ENCODE results near the gene SNX14.

Gene SNX14

DNA sequence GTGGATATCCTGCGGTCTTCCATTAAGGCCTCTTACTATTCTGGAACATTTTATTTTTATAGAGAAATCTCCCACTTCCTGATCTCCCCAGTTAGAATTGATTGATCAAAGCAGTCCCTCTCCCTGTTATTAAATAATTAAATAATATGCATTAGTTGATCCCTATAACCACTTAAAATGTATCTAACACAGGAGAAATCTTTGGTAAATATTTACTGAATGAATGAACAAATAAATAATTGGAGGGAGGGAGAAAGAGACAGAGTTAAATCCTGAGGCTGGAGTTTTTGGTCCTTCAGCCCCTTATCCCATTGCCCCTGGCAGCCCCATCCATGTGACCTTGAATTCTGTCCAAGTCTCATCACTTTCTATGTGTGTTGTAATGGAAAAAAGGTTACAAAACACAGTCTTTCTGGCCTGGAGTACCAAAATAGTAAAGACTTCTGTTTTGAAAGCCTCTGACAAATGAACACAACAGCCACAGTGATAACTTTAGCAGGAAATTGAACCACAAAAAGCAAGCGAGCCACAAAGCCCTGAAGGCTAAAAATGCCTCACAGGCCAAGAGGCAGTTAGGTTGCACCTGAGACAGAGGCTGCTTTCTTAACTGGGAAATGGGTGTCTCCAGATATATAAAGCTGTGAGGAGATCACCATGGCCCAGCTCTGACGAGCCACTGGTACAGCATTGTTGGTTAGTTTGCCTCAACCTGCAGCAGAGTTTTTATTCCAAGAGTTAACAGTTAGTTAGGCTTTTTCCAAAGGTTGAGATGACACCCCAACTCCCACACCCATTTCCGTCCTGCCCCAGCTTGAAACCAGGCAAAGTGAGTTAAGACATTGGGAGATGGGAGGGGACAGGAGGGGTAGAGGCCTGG lies 132.5 kb downstream of the SNX14 start:
- DNase-seq = peak; percentile 40 to 52

DNA sequence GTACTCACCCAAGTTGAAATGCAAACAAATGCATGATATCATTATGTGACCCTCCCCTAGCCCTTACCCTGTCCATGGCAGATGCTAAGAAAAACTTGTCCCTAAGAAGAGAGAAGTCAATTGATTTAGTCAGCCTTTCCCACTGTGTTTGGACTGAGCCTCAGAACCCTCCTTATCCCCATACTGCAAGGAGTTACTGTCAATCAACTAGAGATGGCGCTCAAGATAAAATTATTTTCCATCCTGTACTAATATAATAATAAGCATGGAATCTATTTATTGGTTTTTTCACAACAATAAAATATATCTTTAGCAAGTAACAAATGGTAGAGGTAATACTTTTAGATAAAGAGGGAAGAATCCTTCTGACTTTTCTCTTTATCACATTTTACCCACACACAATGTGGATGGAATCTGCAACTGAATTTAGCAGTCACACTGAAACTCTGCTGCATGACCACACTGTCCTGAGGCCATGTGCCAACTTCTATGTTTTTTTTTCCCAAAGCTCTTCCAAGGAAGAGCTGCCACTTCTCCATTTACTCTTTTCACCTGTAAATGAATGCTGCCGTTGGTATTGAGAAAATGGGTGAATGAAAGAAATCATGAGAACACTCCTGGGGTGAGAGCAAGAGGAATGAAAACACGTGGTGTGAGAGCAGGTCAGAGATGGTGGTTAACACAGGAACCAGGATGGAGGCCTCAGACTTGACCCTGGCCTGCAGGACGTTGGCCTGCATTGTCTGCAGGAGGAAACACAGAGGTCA lies 133.3 kb downstream of the SNX14 start:
- DNase-seq = no peak

DNA sequence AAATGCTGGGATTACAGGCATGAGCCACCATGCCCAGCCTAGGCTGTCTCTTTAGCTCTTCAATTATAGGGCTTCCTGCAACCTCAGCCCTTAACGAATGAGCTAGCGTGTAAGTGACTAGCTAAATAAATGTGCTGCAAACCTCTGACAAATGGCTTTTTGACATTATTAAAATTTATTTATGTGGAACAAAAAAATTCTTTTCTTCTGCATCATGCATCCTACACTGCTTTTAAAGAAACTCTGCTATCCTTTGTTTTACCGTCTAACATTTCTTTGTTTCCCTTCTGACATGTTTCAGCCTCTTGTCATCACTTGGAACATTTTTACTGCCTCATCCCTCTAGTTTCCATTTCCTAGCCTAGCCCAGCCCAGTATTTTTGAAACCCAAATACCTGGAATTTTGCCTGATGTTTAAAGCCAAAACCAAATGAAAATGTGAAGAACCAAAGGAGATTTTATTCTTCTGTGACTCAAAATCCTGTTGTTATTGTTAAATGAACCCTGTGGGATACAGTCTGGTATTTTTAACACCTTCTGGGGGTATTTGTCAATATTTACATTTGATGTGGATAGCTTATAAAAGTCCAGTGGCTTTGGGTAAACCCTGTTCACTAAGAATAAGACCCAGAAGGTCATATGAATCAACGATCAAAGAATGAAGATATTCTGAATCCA lies 134.3 kb downstream of the SNX14 start:
- DNase-seq = no peak

DNA sequence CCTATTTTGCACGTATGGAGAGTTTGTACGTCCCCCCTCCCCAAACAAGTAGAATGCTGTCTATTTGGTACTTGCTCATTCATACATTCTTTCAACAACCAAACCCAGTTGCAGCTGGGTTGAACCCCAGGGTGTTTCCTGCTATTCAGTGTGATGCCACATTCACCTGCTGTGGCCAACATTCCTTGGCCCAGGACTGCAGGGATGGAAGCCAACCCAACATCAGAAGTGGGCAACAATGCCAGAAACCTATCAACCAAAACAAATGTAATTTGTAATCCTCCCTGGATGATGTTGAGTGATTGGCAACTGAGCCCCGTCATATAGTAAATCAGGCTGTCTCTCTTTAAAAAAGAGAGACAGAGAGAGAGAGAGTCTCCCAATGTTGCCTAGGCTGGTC lies 134.9 kb downstream of the SNX14 start:
- no peak for DNase-seq

DNA sequence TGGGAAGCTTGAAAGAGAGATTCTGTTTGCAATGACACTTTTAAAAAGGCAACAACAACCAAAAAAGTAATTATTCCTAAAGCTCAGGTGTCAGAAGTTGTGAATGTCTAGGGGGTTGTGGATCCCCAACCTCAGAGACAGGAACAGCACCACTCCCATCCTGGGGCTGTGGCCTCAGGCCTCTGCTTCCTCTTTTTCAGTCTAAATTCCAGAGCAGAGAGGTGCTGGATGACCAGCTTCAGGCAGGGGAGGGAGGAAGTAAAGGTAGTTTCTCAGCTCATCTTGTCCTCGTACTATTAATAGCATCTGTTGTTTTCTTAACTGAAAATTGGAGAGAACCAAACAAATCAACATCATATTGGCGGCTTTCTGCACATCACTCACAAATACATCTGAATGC lies 135.5 kb downstream of the SNX14 start:
- DNase-seq = no peak

DNA sequence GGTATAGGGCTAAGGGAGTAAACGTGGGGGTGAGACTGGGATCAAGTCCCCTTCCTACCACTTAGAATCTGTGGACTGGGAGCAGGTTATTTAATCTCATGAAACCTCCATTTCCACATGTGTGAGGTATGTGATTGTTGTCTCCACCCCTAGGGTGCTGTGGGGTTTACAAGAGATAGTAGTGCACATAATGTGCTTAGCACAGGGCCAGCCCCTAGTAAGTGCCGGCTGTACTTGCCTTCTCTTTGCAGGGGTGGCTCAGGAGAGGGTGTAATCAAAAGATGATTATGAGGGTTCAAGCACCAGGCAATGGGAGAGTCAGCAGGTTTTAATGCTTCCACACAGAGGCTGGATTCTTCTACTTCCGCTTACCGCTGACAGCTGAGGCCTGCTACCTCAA lies 136.9 kb downstream of the SNX14 start:
- DNase-seq = no peak
